GM12891 (cell line): ENCODE results near the gene C11orf91.

Experiments
- POLR2A ChIP-seq: IDR thresholded peaks from 2 replicates; pipeline ENCODE4 v1.6.1; 2011; ENCODE audit warnings: low read depth, low read length, control low read depth
- POLR2AphosphoS5 ChIP-seq: IDR thresholded peaks from 2 replicates; pipeline ENCODE4 v1.6.1; 2011; ENCODE audit warnings: low read depth, low read length, control low read depth
- SPI1 ChIP-seq: IDR thresholded peaks from 2 replicates; pipeline ENCODE4 v1.6.1; 2011; ENCODE audit warnings: low read depth, low read length, control low read depth

DNA sequence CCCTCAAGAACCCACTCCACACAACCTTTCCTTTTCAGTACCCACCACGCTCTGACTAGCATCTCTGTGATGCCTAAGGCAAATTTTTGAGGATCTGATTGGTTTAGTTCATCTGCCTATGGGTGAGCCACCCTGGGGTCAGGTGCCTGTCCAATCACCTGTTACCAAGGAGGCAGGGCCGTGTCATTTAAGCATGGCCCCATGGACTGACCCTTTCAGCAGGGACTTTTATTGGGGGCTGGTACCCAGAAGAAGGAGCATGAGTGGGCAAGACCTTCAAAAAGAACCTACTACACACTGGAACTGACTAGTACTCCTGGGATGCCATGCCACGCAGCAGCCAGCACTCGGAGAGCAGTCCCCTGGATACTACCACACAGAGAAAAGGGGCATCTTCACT, 28.4 kb downstream of the C11orf91 start:
- no peak for TF ChIP-seq POLR2A
- no peak for TF ChIP-seq SPI1
- no peak for TF ChIP-seq POLR2AphosphoS5
